Parathyroid adenoma (tissue), 2 donors: ENCODE results near the gene COL18A1.

Experiments used
- H2AFZ ChIP-seq: fragments of 300-600 bp; sonication (generic); one replicate; pipeline ENCODE4 v1.7.0; 2017; ENCODE audit warnings: antibody characterized with exemption, mild to moderate bottlenecking
- H3K27ac ChIP-seq: fragments of 300-600 bp; sonication (generic); one replicate; pipeline ENCODE4 v1.7.0; 2017
- H3K27me3 ChIP-seq: fragments of 300-600 bp; sonication (generic); one replicate; pipeline ENCODE4 v1.7.0; 2017; ENCODE audit warnings: low read length; ENCODE audit not compliant: control insufficient read depth, insufficient read depth
- H3K36me3 ChIP-seq: fragments of 300-600 bp; sonication (generic); one replicate; pipeline ENCODE4 v1.7.0; 2017; ENCODE audit warnings: low read length; ENCODE audit not compliant: control insufficient read depth, insufficient read depth
- H3K4me1 ChIP-seq: fragments of 300-600 bp; sonication (generic); one replicate; pipeline ENCODE4 v1.7.0; 2017; ENCODE audit warnings: control low read depth
- H3K4me2 ChIP-seq: fragments of 300-600 bp; sonication (generic); one replicate; pipeline ENCODE4 v1.7.0; 2017; ENCODE audit warnings: low read length
- H3K4me3 ChIP-seq: fragments of 300-600 bp; sonication (generic); one replicate; pipeline ENCODE4 v1.7.0; 2017; ENCODE audit warnings: low read depth, low read length
- H3K79me2 ChIP-seq: fragments of 300-600 bp; sonication (generic); one replicate; pipeline ENCODE4 v1.7.0; 2017; ENCODE audit warnings: control low read depth
- H3K9ac ChIP-seq: fragments of 300-600 bp; sonication (generic); one replicate; pipeline ENCODE4 v1.7.0; 2017; ENCODE audit warnings: mild to moderate bottlenecking
- H3K9me3 ChIP-seq: fragments of 300-600 bp; sonication (generic); one replicate; pipeline ENCODE4 v1.7.0; 2017; ENCODE audit warnings: low read length; ENCODE audit not compliant: control insufficient read depth
- TF ChIP-seq, protein P1 (sequence below): fragments of 300-600 bp; sonication (generic); IDR thresholded peaks from one replicate; pipeline ENCODE4 v1.7.0; 2017; ENCODE audit warnings: antibody characterized with exemption, mild to moderate bottlenecking
- donor health status: primary hyperparathyroidism.

Gene COL18A1

DNA sequence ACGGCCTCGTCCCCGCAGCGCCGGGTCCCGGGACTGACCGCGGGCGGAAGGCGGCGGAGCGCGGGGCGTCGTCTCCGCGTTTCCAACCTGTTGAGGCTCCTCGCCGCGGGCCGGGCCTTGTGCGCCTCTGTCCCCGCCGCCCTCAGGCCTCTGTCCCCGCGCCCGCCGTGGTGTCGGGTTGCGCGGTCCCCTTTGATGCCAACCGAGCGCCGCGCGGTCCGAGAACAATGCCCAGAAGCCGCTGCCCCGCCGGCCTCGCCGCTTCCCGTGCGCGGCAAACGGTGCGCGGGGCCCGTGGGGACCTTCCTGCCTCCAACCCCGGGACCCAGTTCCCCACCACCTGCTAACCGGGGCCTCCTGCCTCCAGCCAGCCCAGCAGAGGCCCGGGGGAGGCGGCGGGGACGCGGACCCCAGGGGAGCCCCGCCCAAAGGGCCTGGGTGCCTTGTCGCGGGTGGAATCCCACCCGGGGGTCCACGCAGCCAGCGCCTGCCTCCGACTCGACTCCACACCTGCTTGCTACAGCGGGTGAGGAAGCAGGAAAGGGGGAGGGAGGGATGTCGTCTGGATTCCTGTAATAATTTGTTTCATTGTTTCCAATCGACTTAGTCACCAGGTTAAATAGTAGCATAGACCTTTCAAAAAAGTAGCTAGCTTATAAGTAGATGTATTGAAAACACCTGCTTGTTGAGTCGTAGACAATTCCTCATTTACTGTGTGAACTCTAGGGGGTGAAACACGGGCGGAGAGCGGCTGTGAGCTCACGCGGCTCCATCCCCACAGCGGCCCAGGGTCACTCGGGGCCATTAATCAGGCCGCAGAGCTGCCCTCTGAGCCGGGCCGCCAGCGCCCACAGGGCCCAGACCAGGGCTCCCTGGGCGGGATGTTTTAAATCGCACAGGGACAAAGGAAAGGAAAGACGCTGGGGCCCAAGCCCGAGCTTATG, 1.1 kb downstream of the COL18A1 start:
- H3K9ac ChIP-seq: no peak overlapping the region
- no peaks in the 10 kb centered on the region for H3K9me3 ChIP-seq
- TF ChIP-seq, protein P1, sequence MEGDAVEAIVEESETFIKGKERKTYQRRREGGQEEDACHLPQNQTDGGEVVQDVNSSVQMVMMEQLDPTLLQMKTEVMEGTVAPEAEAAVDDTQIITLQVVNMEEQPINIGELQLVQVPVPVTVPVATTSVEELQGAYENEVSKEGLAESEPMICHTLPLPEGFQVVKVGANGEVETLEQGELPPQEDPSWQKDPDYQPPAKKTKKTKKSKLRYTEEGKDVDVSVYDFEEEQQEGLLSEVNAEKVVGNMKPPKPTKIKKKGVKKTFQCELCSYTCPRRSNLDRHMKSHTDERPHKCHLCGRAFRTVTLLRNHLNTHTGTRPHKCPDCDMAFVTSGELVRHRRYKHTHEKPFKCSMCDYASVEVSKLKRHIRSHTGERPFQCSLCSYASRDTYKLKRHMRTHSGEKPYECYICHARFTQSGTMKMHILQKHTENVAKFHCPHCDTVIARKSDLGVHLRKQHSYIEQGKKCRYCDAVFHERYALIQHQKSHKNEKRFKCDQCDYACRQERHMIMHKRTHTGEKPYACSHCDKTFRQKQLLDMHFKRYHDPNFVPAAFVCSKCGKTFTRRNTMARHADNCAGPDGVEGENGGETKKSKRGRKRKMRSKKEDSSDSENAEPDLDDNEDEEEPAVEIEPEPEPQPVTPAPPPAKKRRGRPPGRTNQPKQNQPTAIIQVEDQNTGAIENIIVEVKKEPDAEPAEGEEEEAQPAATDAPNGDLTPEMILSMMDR: no peak
- no peaks in the 10 kb centered on the region for H3K4me1 ChIP-seq
- peak overlapping the region; percentile 70 for H3K4me2 ChIP-seq
- H3K27ac ChIP-seq: peak overlapping the region; percentile 41
- no peak overlapping the region for H3K4me3 ChIP-seq
- no peaks in the 10 kb centered on the region for H3K27me3 ChIP-seq
- no peaks in the 10 kb centered on the region for H3K79me2 ChIP-seq
- no peak overlapping the region for H2AFZ ChIP-seq
- no peaks in the 10 kb centered on the region for H3K36me3 ChIP-seq

- Histone ChIP-seq H3K36me3 (no peaks in the 10 kb centered on the region), H3K4me1 (no peaks in the 10 kb centered on the region), H2AFZ (no peak overlapping the region), H3K9ac (no peak overlapping the region), H3K27me3 (no peaks in the 10 kb centered on the region), H3K4me3 (no peak overlapping the region), H3K4me2 (peak overlapping the region; percentile 7), H3K27ac (peak overlapping the region; percentile 41), H3K79me2 (no peaks in the 10 kb centered on the region), H3K9me3 (no peaks in the 10 kb centered on the region)
- TF ChIP-seq, protein P1: no peak
Measured at GRCh38 chr21:45406801-45407628, 2.0 kb downstream of the COL18A1 start.

DNA sequence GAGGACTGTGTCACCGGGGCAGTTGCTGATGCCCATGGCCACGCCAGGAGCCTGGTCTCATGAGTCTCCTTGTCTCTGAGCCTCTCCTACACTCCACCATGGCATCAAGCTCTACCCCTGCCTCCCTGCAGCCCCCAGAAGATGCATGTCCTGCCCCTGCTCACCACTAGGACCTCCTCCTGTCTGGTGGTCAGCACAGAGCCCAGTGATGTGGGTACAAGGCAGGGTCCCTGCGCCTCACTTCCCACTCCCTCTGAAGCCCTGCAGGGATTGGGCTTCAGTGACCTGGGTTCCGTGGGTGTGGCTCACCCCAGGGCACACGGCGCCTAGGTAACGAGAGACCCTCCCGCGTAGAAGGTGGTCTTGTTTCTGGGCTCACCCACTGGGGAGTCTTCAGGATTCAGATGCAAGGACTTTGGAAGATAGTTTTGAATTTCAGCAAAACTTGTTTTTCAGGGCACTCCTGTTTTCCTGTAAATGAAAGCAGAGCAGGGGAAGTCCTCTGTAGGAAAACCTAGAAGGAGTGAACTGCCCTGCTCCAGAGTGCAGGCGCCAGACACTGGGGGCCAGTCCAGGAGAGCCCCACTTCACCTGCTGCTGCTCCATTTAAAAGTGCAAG, 2.8 kb downstream of the COL18A1 start:
- Histone ChIP-seq H3K4me3 (no peak overlapping the region), H3K79me2 (no peaks in the 10 kb centered on the region), H3K36me3 (no peaks in the 10 kb centered on the region), H3K9ac (no peak overlapping the region), H2AFZ (no peak overlapping the region), H3K27me3 (no peaks in the 10 kb centered on the region), H3K4me1 (no peaks in the 10 kb centered on the region), H3K4me2 (no peak overlapping the region), H3K27ac (no peak overlapping the region), H3K9me3 (no peaks in the 10 kb centered on the region)
- TF ChIP-seq, protein P1: no peak

- Histone ChIP-seq H3K4me1 (no peaks in the 10 kb centered on the region), H3K36me3 (no peaks in the 10 kb centered on the region), H2AFZ (no peak overlapping the region), H3K4me2 (no peak overlapping the region), H3K27ac (no peak overlapping the region), H3K9me3 (no peaks in the 10 kb centered on the region), H3K79me2 (no peaks in the 10 kb centered on the region), H3K27me3 (no peaks in the 10 kb centered on the region), H3K9ac (no peak overlapping the region), H3K4me3 (no peak overlapping the region)
- TF ChIP-seq, protein P1: no peak
Measured at GRCh38 chr21:45408271-45408791, 3.4 kb downstream of the COL18A1 start.
